ENCODE data around the gene CAST.

DNA sequence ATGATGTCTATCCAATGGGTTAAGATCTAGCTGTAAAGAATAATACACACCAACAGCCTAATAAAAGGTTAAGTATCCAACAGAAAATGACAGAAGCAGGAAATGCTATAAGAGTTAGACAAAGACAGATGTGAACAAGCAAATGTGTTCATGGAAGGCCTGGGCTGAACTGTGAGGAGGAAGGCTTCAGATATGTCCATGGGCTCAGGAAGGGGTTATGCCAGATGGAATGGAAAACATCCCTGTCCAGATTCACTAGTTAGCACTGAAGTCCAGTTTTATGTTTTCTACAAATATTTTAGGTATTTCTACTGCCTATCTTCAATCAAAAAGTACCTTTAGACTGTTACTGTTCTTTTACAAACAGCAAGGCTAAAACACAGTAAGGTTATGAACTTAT lies 118.5 kb downstream of the CAST start:
- no peak for TF ChIP-seq POLR2A (IDR thresholded peaks at IDR 0.05)
- TF ChIP-seq, protein P1, sequence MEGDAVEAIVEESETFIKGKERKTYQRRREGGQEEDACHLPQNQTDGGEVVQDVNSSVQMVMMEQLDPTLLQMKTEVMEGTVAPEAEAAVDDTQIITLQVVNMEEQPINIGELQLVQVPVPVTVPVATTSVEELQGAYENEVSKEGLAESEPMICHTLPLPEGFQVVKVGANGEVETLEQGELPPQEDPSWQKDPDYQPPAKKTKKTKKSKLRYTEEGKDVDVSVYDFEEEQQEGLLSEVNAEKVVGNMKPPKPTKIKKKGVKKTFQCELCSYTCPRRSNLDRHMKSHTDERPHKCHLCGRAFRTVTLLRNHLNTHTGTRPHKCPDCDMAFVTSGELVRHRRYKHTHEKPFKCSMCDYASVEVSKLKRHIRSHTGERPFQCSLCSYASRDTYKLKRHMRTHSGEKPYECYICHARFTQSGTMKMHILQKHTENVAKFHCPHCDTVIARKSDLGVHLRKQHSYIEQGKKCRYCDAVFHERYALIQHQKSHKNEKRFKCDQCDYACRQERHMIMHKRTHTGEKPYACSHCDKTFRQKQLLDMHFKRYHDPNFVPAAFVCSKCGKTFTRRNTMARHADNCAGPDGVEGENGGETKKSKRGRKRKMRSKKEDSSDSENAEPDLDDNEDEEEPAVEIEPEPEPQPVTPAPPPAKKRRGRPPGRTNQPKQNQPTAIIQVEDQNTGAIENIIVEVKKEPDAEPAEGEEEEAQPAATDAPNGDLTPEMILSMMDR (IDR thresholded peaks at IDR 0.05): no peak
